ENCODE results near the gene ASCL3.
"Not testable (repeated sequence)": the region's sequence is repeated elsewhere in the genome, so short reads cannot be mapped to it uniquely, and the experiment has no call there.

Gene ASCL3

GRCh38 chr11:8947230-8947943 lies 4.6 kb upstream of the ASCL3 start:
- H3K4me3 ChIP-seq (ENCODE audit: low read length) = no peak overlapping the region
- no peak for DNase-seq (ENCODE audit: low read depth)
- TF ChIP-seq CTCF (conservative IDR thresholded peaks at IDR 0.05; ENCODE audit: low read depth, low read length) = no peak

GRCh38 chr11:8941341-8942103 lies 1.3 kb downstream of the ASCL3 start:
- TF ChIP-seq CTCF (conservative IDR thresholded peaks at IDR 0.05; ENCODE audit: low read depth, low read length) = no peak
- no peak overlapping the region for H3K4me3 ChIP-seq (ENCODE audit: low read length)
- no peak for DNase-seq (ENCODE audit: low read depth)

DNA sequence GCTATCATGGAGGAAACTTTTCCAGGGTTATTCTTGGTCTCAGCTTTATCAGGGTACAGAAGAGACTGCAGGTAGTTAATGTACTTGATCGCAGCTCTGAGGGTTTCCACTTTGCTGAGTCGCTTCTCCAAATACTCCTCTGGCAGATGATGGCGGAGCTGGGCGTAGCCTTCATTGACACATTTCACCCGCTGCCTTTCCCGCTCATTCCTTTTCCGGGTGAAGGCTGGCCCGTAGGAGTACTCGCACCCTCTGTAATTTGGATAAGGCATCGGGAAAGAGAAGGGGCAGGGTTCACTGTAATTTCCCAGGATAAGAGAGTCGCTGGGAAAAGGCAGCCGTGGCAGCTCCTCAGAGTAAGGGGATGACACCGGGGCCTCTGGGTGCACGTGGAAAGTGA lies 5.2 kb downstream of the ASCL3 start:
- TF ChIP-seq CTCF (conservative IDR thresholded peaks at IDR 0.05; ENCODE audit: low read depth, low read length) = no peak

DNA sequence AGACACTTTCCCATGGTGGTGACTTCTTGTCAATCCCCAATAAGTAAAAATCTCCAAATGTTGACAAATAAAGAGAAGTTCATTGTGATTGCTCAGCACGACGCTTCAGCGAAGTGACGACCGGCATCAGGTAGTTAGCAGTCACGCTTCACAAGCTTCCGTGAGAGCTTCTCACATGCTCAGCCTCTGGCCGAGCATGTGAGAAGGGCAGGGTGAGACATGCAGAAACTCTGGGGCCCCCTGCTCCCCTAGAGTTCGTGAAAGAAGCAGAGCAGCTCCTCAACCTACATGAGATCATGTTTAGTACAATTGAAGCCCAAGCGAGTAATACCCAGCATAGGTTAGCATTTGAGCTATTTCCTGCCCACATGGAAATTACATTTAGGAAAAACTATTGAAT lies 5.7 kb downstream of the ASCL3 start:
- DNase-seq (ENCODE audit: low read depth) = no peak
- H3K4me3 ChIP-seq (ENCODE audit: low read length) = no peak overlapping the region
- no peak for TF ChIP-seq CTCF (conservative IDR thresholded peaks at IDR 0.05; ENCODE audit: low read depth, low read length)

More for the DNA sequence above, 5.2 kb downstream of the ASCL3 start:
- DNase-seq (ENCODE audit: low read depth) = no peak
- no peak overlapping the region for H3K4me3 ChIP-seq (ENCODE audit: low read length)

DNA sequence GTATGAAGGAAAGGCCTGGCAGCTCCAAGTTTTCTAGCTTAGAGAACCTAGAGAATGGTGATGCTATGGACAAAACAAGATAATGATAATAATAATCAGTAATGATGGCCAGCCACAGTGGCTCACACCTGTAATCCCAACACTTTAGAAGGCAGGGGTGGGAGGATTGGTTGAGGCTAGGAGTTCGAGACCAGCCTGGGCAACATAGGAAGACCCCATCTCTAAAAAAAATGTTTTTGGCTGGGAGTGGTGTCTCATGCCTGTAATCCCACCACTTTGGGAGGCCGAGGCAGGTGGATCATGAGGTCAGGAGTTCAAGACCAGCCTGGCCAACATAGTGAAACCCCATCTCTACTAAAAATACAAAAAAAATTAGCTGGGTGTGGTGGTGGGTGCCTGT lies 7.0 kb downstream of the ASCL3 start:
- H3K4me3 ChIP-seq (ENCODE audit: low read length); DNase-seq (ENCODE audit: low read depth): not testable (repeated sequence)

GRCh38 chr11:8934742-8935488 lies 7.9 kb downstream of the ASCL3 start:
- DNase-seq (ENCODE audit: low read depth) = peak; percentile 85
- no peak overlapping the region for H3K4me3 ChIP-seq (ENCODE audit: low read length)
- no peak for TF ChIP-seq CTCF (conservative IDR thresholded peaks at IDR 0.05; ENCODE audit: low read depth, low read length)

GRCh38 chr11:8933931-8934330 lies 8.9 kb downstream of the ASCL3 start:
- TF ChIP-seq CTCF (conservative IDR thresholded peaks at IDR 0.05; ENCODE audit: low read depth, low read length) = peak; percentile 10
- DNase-seq (ENCODE audit: low read depth) = no peak
- no peak overlapping the region for H3K4me3 ChIP-seq (ENCODE audit: low read length)
